Suprapubic skin (tissue), 3 donors: ENCODE results near the gene CTNNA3.

Experiments used
- POLR2AphosphoS5 ChIP-seq, 3 donors: sonication (generic); formaldehyde crosslinking; IDR thresholded peaks; one replicate each; pipeline ENCODE4 v1.6.1; 2017; ENCODE audit warnings: antibody characterized with exemption in 3 of 3
- TF ChIP-seq, protein P1 (sequence below), 2 donors: fragments of 200-600 bp in 1 of 2; fragments of 450-650 bp in 1 of 2; sonication (generic) in 1 of 2; IDR thresholded peaks; one replicate each; pipeline ENCODE4 v1.5.1; 2016 to 2019; ENCODE audit warnings: antibody characterized with exemption in 2 of 2, mild to moderate bottlenecking in 1 of 2, moderate library complexity in 1 of 2

DNA sequence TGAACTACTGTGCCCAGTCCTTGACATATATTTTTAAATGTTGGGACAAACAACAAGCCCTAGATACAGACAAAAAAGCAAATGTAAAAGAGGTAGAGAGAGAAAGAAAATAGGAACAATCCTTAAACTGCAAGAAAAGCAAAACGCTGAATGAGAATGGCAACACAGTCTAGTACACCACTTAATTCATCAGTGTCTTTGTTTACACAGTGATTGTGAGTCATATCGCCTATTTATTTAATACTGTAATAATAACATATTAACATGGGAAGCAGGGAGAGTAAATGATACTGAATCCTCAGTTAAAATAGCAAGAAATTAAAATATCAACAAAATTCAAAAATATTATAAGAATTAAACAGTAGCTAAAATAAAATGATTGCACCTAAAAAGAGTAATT lies 780.0 kb downstream of the CTNNA3 start:
- no peak for TF ChIP-seq POLR2AphosphoS5 (IDR thresholded peaks at IDR 0.05)
- TF ChIP-seq, protein P1, sequence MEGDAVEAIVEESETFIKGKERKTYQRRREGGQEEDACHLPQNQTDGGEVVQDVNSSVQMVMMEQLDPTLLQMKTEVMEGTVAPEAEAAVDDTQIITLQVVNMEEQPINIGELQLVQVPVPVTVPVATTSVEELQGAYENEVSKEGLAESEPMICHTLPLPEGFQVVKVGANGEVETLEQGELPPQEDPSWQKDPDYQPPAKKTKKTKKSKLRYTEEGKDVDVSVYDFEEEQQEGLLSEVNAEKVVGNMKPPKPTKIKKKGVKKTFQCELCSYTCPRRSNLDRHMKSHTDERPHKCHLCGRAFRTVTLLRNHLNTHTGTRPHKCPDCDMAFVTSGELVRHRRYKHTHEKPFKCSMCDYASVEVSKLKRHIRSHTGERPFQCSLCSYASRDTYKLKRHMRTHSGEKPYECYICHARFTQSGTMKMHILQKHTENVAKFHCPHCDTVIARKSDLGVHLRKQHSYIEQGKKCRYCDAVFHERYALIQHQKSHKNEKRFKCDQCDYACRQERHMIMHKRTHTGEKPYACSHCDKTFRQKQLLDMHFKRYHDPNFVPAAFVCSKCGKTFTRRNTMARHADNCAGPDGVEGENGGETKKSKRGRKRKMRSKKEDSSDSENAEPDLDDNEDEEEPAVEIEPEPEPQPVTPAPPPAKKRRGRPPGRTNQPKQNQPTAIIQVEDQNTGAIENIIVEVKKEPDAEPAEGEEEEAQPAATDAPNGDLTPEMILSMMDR (IDR thresholded peaks at IDR 0.05) = no peak
